ENCODE results near the gene METAP1. TPM values are rescaled to one million over a fixed set of nuclear protein-coding genes. Genes with fewer than 3 reads are reported as not detected.
"Not testable (repeated sequence)": the region's sequence is repeated elsewhere in the genome, so short reads cannot be mapped to it uniquely, and the experiment has no call there.

METAP1 gene
- total RNA-seq, 1 experiment from 2014 or later: 112 TPM

- Histone ChIP-seq H3K79me2 (ENCODE audit: insufficient read depth, low read length) (no peaks in the 10 kb centered on the region), H3K4me3 (replicated peaks in 1 of 2; ENCODE audit: low read depth in 1 of 2, low read length in 2 of 2) (no peak overlapping the region), H3K27ac (ENCODE audit: low read depth, low read length) (no peak overlapping the region), H4K20me1 (ENCODE audit: insufficient read depth) (no peaks in the 10 kb centered on the region), H3K4me1 (ENCODE audit: control insufficient read depth in 1 of 2, insufficient read depth in 2 of 2, low read length in 2 of 2) (no peaks in the 10 kb centered on the region), H3K36me3 (ENCODE audit: control insufficient read depth in 1 of 2, insufficient read depth in 2 of 2, low read length in 2 of 2) (no peaks in the 10 kb centered on the region), H3K27me3 (ENCODE audit: insufficient read depth, low read length) (no peaks in the 10 kb centered on the region), H3K4me2 (ENCODE audit: low read length) (no peak overlapping the region), H3K9me2 (ENCODE audit: insufficient read depth) (no peaks in the 10 kb centered on the region), H3K9ac (ENCODE audit: low read length) (no peak overlapping the region), H2AFZ (ENCODE audit: low read depth, low read length, poor library complexity, severe bottlenecking) (no peak overlapping the region), H3K9me3 (ENCODE audit: control insufficient read depth in 1 of 2, insufficient read depth in 1 of 2, low read depth in 1 of 2, low read length in 2 of 2) (no peaks in the 10 kb centered on the region)
- RAD21 ChIA-PET (ENCODE audit: low non-redundant PET in 1 of 2, low total read pairs in 2 of 2, uncharacterized antibody in 2 of 2, unreplicated experiment in 2 of 2): no interaction called here
- intact Hi-C loops (cut with micrococcal nuclease): no loop called here
- ATAC-seq (no peak), DNase-seq (ENCODE audit: low read depth, low spot score) (no peak)
- TF ChIP-seq MAX (IDR thresholded peaks at IDR 0.05) (no peak), EGR1 (IDR thresholded peaks at IDR 0.05; ENCODE audit: low read depth) (no peak), SP1 (IDR thresholded peaks at IDR 0.05; ENCODE audit: low read depth) (no peak), SRF (IDR thresholded peaks at IDR 0.05; ENCODE audit: low read depth) (no peak), EZH2phosphoT487 (IDR thresholded peaks at IDR 0.05; ENCODE audit: borderline replicate concordance) (no peak), YY1 (IDR thresholded peaks at IDR 0.05; ENCODE audit: extremely low read depth, insufficient replicate concordance, low read depth, low read length) (no peak), EZH2 (IDR thresholded peaks at IDR 0.05) (no peak)
- POLR2A ChIA-PET: no interaction called here
- CTCF ChIA-PET: no interaction called here
- BruUV-seq (replicated peaks): no TSS peak
Observed at GRCh38 chr4:99099311-99099710, 103.8 kb downstream of the METAP1 start.

- H4K20me1 ChIP-seq (ENCODE audit: insufficient read depth); H3K9me2 ChIP-seq (ENCODE audit: insufficient read depth); H3K9ac ChIP-seq (ENCODE audit: low read length); CTCF ChIA-PET; H3K4me1 ChIP-seq (ENCODE audit: control insufficient read depth in 1 of 2, insufficient read depth in 2 of 2, low read length in 2 of 2); H3K4me2 ChIP-seq (ENCODE audit: low read length); H2AFZ ChIP-seq (ENCODE audit: low read depth, low read length, poor library complexity, severe bottlenecking); BruUV-seq (replicated peaks); intact Hi-C loops (cut with micrococcal nuclease); H3K36me3 ChIP-seq (ENCODE audit: control insufficient read depth in 1 of 2, insufficient read depth in 2 of 2, low read length in 2 of 2); H3K9me3 ChIP-seq (ENCODE audit: control insufficient read depth in 1 of 2, insufficient read depth in 1 of 2, low read depth in 1 of 2, low read length in 2 of 2); ATAC-seq; DNase-seq (ENCODE audit: low read depth, low spot score); H3K79me2 ChIP-seq (ENCODE audit: insufficient read depth, low read length); H3K27me3 ChIP-seq (ENCODE audit: insufficient read depth, low read length); POLR2A ChIA-PET; H3K4me3 ChIP-seq (replicated peaks in 1 of 2; ENCODE audit: low read depth in 1 of 2, low read length in 2 of 2); H3K27ac ChIP-seq (ENCODE audit: low read depth, low read length); RAD21 ChIA-PET (ENCODE audit: low non-redundant PET in 1 of 2, low total read pairs in 2 of 2, uncharacterized antibody in 2 of 2, unreplicated experiment in 2 of 2): not testable (repeated sequence)
Observed at GRCh38 chr4:99099814-99100213, 104.3 kb downstream of the METAP1 start.
